ENCODE data around the gene ACOT9. TPM values are rescaled to one million over a fixed set of nuclear protein-coding genes. Genes with fewer than 3 reads are reported as not detected.

ACOT9 gene
- polyA plus RNA-seq, 1 donor from 2014 or later = 3.1 TPM

- no peaks in the 10 kb centered on the region for H3K9me2 ChIP-seq (ENCODE audit: insufficient read depth, low read length)
- H3F3A ChIP-seq (ENCODE audit: insufficient read depth, low read length, poor library complexity, severe bottlenecking) = no peaks in the 10 kb centered on the region
- no peak overlapping the region for H3K4me2 ChIP-seq (ENCODE audit: low read length)
- H3K9ac ChIP-seq (ENCODE audit: low read length) = no peak overlapping the region
- no peaks in the 10 kb centered on the region for H3K27me3 ChIP-seq (ENCODE audit: insufficient read depth, low read depth, low read length)
- no peaks in the 10 kb centered on the region for H3K36me3 ChIP-seq (ENCODE audit: insufficient read depth, low read length)
- no peaks in the 10 kb centered on the region for H3K9me3 ChIP-seq (ENCODE audit: low read length)
- H4K20me1 ChIP-seq (ENCODE audit: insufficient read depth) = no peaks in the 10 kb centered on the region
- no peak overlapping the region for H3K27ac ChIP-seq (ENCODE audit: low read length)
- no peaks in the 10 kb centered on the region for H3K79me2 ChIP-seq (replicated peaks; ENCODE audit: insufficient read depth, low read length)
- H2AFZ ChIP-seq (ENCODE audit: low read depth, low read length) = no peak overlapping the region
- TF ChIP-seq REST (IDR thresholded peaks at IDR 0.05; ENCODE audit: borderline replicate concordance) (no peak), RAD21 (conservative IDR thresholded peaks at IDR 0.05) (no peak), TAF1 (IDR thresholded peaks at IDR 0.05; ENCODE audit: low read depth) (no peak), EZH2 (IDR thresholded peaks at IDR 0.05; ENCODE audit: borderline replicate concordance, insufficient read depth, low read length, poor library complexity, severe bottlenecking) (no peak), SMC3 (conservative IDR thresholded peaks at IDR 0.05; ENCODE audit: poor library complexity) (no peak), EP300 (conservative IDR thresholded peaks at IDR 0.05; ENCODE audit: poor library complexity, severe bottlenecking) (no peak), CTCF (IDR thresholded peaks at IDR 0.05; ENCODE audit: poor library complexity, severe bottlenecking) (no peak), POLR2AphosphoS5 (IDR thresholded peaks at IDR 0.05) (no peak), MXI1 (conservative IDR thresholded peaks at IDR 0.05; ENCODE audit: poor library complexity, severe bottlenecking) (no peak)
- peak overlapping the region; percentile 80 for H3K4me3 ChIP-seq (ENCODE audit: low read length)
These were observed 74.7 kb downstream of the ACOT9 start for GRCh38 chrX:23668335-23668734.

- no peaks in the 10 kb centered on the region for H3K9me3 ChIP-seq (ENCODE audit: low read length)
- peak within 1 kb of the TSS; percentile 51 for H3K4me2 ChIP-seq (ENCODE audit: low read length)
- H3K27ac ChIP-seq (ENCODE audit: low read length) = no peak within 1 kb of the TSS
These were observed 75.6 kb downstream of the ACOT9 start, which contains the start of gene PRDX4 for GRCh38 chrX:23667239-23668177. Gene PRDX4 (plus strand): TSS chrX:23667493. CDS start chrX:23667571, 78 bp downstream.

More at GRCh38 chrX:23667239-23668177, 75.6 kb downstream of the ACOT9 start, which contains the start of gene PRDX4:
- H3K27me3 ChIP-seq (ENCODE audit: insufficient read depth, low read depth, low read length) = no peaks in the 10 kb centered on the region
- no peaks in the 10 kb centered on the region for H3F3A ChIP-seq (ENCODE audit: insufficient read depth, low read length, poor library complexity, severe bottlenecking)
- H2AFZ ChIP-seq (ENCODE audit: low read depth, low read length) = peak within 1 kb of the TSS; percentile 14
- H3K79me2 ChIP-seq (replicated peaks; ENCODE audit: insufficient read depth, low read length) = no peaks in the 10 kb centered on the region
- peak within 1 kb of the TSS; percentile 62 for H3K9ac ChIP-seq (ENCODE audit: low read length)
- TF ChIP-seq REST (IDR thresholded peaks at IDR 0.05; ENCODE audit: borderline replicate concordance) (no peak), MXI1 (conservative IDR thresholded peaks at IDR 0.05; ENCODE audit: poor library complexity, severe bottlenecking) (peak; percentile 58), RAD21 (conservative IDR thresholded peaks at IDR 0.05) (peak; percentile 8), POLR2AphosphoS5 (IDR thresholded peaks at IDR 0.05) (peak; percentile 28), SMC3 (conservative IDR thresholded peaks at IDR 0.05; ENCODE audit: poor library complexity) (no peak), TAF1 (IDR thresholded peaks at IDR 0.05; ENCODE audit: low read depth) (no peak), EP300 (conservative IDR thresholded peaks at IDR 0.05; ENCODE audit: poor library complexity, severe bottlenecking) (no peak), EZH2 (IDR thresholded peaks at IDR 0.05; ENCODE audit: borderline replicate concordance, insufficient read depth, low read length, poor library complexity, severe bottlenecking) (no peak), CTCF (IDR thresholded peaks at IDR 0.05; ENCODE audit: poor library complexity, severe bottlenecking) (peak; percentile 33)
- peak within 1 kb of the TSS; percentile 80 for H3K4me3 ChIP-seq (ENCODE audit: low read length)
- no peaks in the 10 kb centered on the region for H3K36me3 ChIP-seq (ENCODE audit: insufficient read depth, low read length)
- H3K9me2 ChIP-seq (ENCODE audit: insufficient read depth, low read length) = no peaks in the 10 kb centered on the region
- H4K20me1 ChIP-seq (ENCODE audit: insufficient read depth) = no peaks in the 10 kb centered on the region
